ENCODE measurements around the gene ZNF366. TPM values are rescaled to one million over a fixed set of nuclear protein-coding genes. Genes with fewer than 3 reads are reported as not detected.

The ZNF366 gene
- polyA plus RNA-seq, 2 of the 4 experiments (the other 2 are of a cell fraction): not detected

GRCh38 chr5:72480841-72481240 lies 26.4 kb downstream of the ZNF366 start:
- DNase-seq (ENCODE audit: low read depth in 1 of 2, low spot score in 1 of 2) (no peak), ATAC-seq (no peak), FAIRE-seq (no peak)
- CTCF ChIA-PET: interaction anchor here (1.0 kb wide), 1 partner anchor 75 kb away, joined by 3 read pairs; no protein-coding TSS in a partner anchor
- Histone ChIP-seq H3K27ac (no peak overlapping the region), H3K4me2 (no peak overlapping the region), H3K4me1 (no peaks in the 10 kb centered on the region), H3K9me3 (no peaks in the 10 kb centered on the region), H3K4me3 (no peak overlapping the region)
- POLR2A ChIA-PET: no interaction called here
- no peak for TF ChIP-seq EP300 (IDR thresholded peaks at IDR 0.05)
- no peak for TF ChIP-seq NR3C1 (IDR thresholded peaks at IDR 0.05)
- TF ChIP-seq SREBF2 (IDR thresholded peaks at IDR 0.05): no peak
- no peak for TF ChIP-seq PBX3 (IDR thresholded peaks at IDR 0.05)
- TF ChIP-seq EHF (CRISPR knock-in tag; IDR thresholded peaks at IDR 0.05): no peak
- TF ChIP-seq MAFK (IDR thresholded peaks at IDR 0.05; ENCODE audit: partially characterized antibody): no peak
- TF ChIP-seq ELK1 (IDR thresholded peaks at IDR 0.05; ENCODE audit: low read depth, low read length): no peak
- no peak for TF ChIP-seq HDAC2 (IDR thresholded peaks at IDR 0.05)
- TF ChIP-seq CEBPB (IDR thresholded peaks at IDR 0.05): no peak
- no peak for TF ChIP-seq MAZ (IDR thresholded peaks at IDR 0.05; ENCODE audit: borderline replicate concordance, low read depth, low read length)
- no peak for TF ChIP-seq POLR2AphosphoS2 (conservative IDR thresholded peaks at IDR 0.05; ENCODE audit: low read length)
- no peak for TF ChIP-seq MAX (IDR thresholded peaks at IDR 0.05)
- no peak for TF ChIP-seq NPAS2 (CRISPR knock-in tag; IDR thresholded peaks at IDR 0.05; ENCODE audit: borderline replicate concordance)
- TF ChIP-seq E2F6 (IDR thresholded peaks at IDR 0.05; ENCODE audit: borderline replicate concordance, low read depth): no peak
- TF ChIP-seq CBX8 (IDR thresholded peaks at IDR 0.05): no peak
- no peak for TF ChIP-seq ESRRA (IDR thresholded peaks at IDR 0.05; ENCODE audit: borderline replicate concordance, low read length)
- TF ChIP-seq PHF8 (IDR thresholded peaks at IDR 0.05; ENCODE audit: borderline replicate concordance, low read depth): no peak
- TF ChIP-seq FOSB (CRISPR knock-in tag; IDR thresholded peaks at IDR 0.05): no peak
- no peak for TF ChIP-seq ZSCAN20 (CRISPR knock-in tag; IDR thresholded peaks at IDR 0.05)
- 75% methylated on average over 9 of the region's 9 CpGs for WGBS (ENCODE audit: missing lambda C conversion rate)

- ATAC-seq (no peak), DNase-seq (ENCODE audit: low read depth in 1 of 2, low spot score in 1 of 2) (no peak), FAIRE-seq (no peak)
- Histone ChIP-seq H3K9me3 (no peaks in the 10 kb centered on the region), H3K4me3 (no peak overlapping the region), H3K4me2 (no peak overlapping the region), H3K4me1 (no peaks in the 10 kb centered on the region), H3K27ac (no peak overlapping the region)
- POLR2A ChIA-PET: no interaction called here
- no peak for TF ChIP-seq SREBF2 (IDR thresholded peaks at IDR 0.05)
- TF ChIP-seq BHLHE40 (IDR thresholded peaks at IDR 0.05; ENCODE audit: low read depth, low read length): no peak
- TF ChIP-seq FOXS1 (CRISPR knock-in tag; IDR thresholded peaks at IDR 0.05): no peak
- no peak for TF ChIP-seq EHF (CRISPR knock-in tag; IDR thresholded peaks at IDR 0.05)
- no peak for TF ChIP-seq KDM5A (IDR thresholded peaks at IDR 0.05)
- TF ChIP-seq RARB (CRISPR knock-in tag; IDR thresholded peaks at IDR 0.05): no peak
- TF ChIP-seq CHD2 (IDR thresholded peaks at IDR 0.05; ENCODE audit: low read length, partially characterized antibody): no peak
- no peak for TF ChIP-seq HDAC2 (IDR thresholded peaks at IDR 0.05)
- no peak for TF ChIP-seq NR3C1 (IDR thresholded peaks at IDR 0.05)
- no peak for TF ChIP-seq HMGXB4 (CRISPR knock-in tag; IDR thresholded peaks at IDR 0.05; ENCODE audit: borderline replicate concordance)
- no peak for TF ChIP-seq ZNF302 (CRISPR knock-in tag; IDR thresholded peaks at IDR 0.05)
- no peak for TF ChIP-seq ZC3H11A (IDR thresholded peaks at IDR 0.05)
- no peak for TF ChIP-seq NFE2L2 (conservative IDR thresholded peaks at IDR 0.05; ENCODE audit: low read length)
- no peak for TF ChIP-seq TP53 (CRISPR knock-in tag; IDR thresholded peaks at IDR 0.05)
- TF ChIP-seq HEYL (CRISPR knock-in tag; IDR thresholded peaks at IDR 0.05): no peak
- no peak for TF ChIP-seq EP300 (IDR thresholded peaks at IDR 0.05)
- TF ChIP-seq JUN (IDR thresholded peaks at IDR 0.05): no peak
- TF ChIP-seq MAZ (IDR thresholded peaks at IDR 0.05; ENCODE audit: borderline replicate concordance, low read depth, low read length): no peak
- no peak for TF ChIP-seq TFCP2L1 (CRISPR knock-in tag; IDR thresholded peaks at IDR 0.05)
- WGBS (ENCODE audit: missing lambda C conversion rate): 73% methylated on average over 1 of the region's 1 CpG
- CTCF ChIA-PET: interaction anchor here (1.5 kb wide), 1 partner anchor 68 kb away, joined by 3 read pairs; no protein-coding TSS in a partner anchor
These were observed 27.3 kb downstream of the ZNF366 start for GRCh38 chr5:72479921-72480320.

Measured in A549 (cell line).